Measurements from ENCODE around the gene KIF26B. TPM values are rescaled to one million over a fixed set of nuclear protein-coding genes. Genes with fewer than 3 reads are reported as not detected.

Gene KIF26B
- polyA plus RNA-seq, 2 of the 4 experiments (the other 2 are of a cell fraction), result 0.01 to 0.04 TPM

DNA sequence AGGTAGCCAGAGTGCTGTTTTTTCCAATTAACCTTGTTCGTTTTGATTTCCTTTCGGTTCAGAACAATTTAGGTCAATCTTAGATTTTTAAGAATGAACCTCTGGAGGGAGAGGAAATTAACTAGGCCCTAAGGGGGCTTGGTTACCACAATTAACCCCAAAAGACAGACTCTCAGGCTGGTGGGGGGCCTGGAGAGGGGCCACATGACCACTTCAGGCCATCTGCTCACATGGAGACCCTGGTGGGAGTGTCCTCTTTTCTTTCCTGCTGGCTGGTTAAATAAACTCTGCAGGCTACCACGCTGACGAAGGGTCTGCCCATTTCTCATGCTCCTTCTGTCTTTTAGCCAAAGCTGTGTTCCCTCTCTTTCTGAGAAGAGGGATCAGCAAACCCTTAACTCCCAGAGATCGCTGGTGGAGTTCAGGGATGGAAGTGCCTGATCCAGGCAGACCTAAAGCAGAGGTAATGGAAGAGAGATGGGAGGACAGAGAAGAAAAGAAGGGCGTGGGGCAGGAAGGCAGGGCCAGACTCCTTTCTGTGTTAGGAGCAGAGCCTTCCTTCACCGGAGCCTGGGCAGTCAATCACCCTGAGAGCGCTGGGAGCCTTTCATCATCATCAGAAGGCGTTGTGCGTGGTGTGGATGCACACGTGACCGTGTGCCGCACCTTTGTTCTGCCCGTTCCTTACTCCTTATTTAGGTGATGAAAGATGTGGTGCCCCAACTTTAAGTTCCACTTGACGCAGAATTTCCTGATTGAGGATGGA is 58.5 kb downstream of the KIF26B start:
- H3K27ac ChIP-seq, result no peak overlapping the region
- no peak overlapping the region for H3K4me2 ChIP-seq
- FAIRE-seq (no peak), DNase-seq (ENCODE audit: low read depth in 1 of 2, low spot score in 1 of 2) (no peak), ATAC-seq (no peak)
- CTCF ChIA-PET, result no interaction called here
- TF ChIP-seq CBX2 (IDR thresholded peaks at IDR 0.05; ENCODE audit: borderline replicate concordance, low read depth) (no peak), SREBF2 (IDR thresholded peaks at IDR 0.05) (no peak), RAD21 (conservative IDR thresholded peaks at IDR 0.05 in 1 of 2, IDR thresholded peaks at IDR 0.05 in 1 of 2) (no peak), HOXA7 (CRISPR knock-in tag; IDR thresholded peaks at IDR 0.05) (no peak), TFCP2L1 (CRISPR knock-in tag; IDR thresholded peaks at IDR 0.05) (no peak), RNF2 (IDR thresholded peaks at IDR 0.05; ENCODE audit: borderline replicate concordance, low read depth) (no peak), MAFK (IDR thresholded peaks at IDR 0.05; ENCODE audit: partially characterized antibody) (no peak), CBX8 (IDR thresholded peaks at IDR 0.05) (no peak), ZC3H11A (IDR thresholded peaks at IDR 0.05) (no peak), EP300 (IDR thresholded peaks at IDR 0.05) (no peak), RARB (CRISPR knock-in tag; IDR thresholded peaks at IDR 0.05) (no peak), RFX5 (IDR thresholded peaks at IDR 0.05) (no peak), KDM1A (IDR thresholded peaks at IDR 0.05; ENCODE audit: low read depth) (no peak), NPAS2 (CRISPR knock-in tag; IDR thresholded peaks at IDR 0.05; ENCODE audit: borderline replicate concordance) (no peak), ESRRA (IDR thresholded peaks at IDR 0.05; ENCODE audit: borderline replicate concordance, low read length) (no peak), GATA3 (IDR thresholded peaks at IDR 0.05; ENCODE audit: borderline replicate concordance) (no peak), PBX3 (IDR thresholded peaks at IDR 0.05) (no peak), ELK1 (IDR thresholded peaks at IDR 0.05; ENCODE audit: low read depth, low read length) (no peak)
- TF ChIP-seq, protein P1, sequence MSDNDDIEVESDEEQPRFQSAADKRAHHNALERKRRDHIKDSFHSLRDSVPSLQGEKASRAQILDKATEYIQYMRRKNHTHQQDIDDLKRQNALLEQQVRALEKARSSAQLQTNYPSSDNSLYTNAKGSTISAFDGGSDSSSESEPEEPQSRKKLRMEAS (IDR thresholded peaks at IDR 0.05), result no peak
- POLR2A ChIA-PET, result no interaction called here
- WGBS (ENCODE audit: missing lambda C conversion rate), result 51% methylated on average over 15 of the region's 15 CpGs
- H3K4me3 ChIP-seq, result no peak overlapping the region
- no peaks in the 10 kb centered on the region for H3K4me1 ChIP-seq
- H3K9me3 ChIP-seq, result peaks cover under 1% of the 10 kb centered on the region; the same call in 1 of the 3 replicates

DNA sequence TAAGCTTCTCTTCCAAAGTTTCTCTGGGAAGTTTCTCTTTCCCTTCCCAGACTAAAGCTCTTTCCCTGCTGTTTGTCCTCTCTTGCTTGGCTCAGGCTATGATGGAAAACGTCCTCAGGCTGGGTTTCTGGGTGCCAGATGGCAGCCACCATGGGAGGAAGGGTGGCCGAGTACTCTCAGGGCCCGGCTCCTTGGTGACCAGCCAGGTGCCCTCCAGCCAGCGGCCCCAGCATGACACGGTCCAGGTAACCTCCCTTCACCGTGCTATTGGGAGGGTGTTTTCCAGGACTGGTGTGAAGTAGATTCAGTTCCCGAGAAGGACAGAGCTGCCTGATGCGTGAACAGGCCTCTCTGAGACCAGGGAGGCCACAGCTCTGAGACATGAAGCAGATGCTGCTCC is 60.3 kb downstream of the KIF26B start:
- Histone ChIP-seq H3K4me1 (no peaks in the 10 kb centered on the region), H3K27ac (no peak overlapping the region), H3K4me2 (no peak overlapping the region), H3K4me3 (no peak overlapping the region), H3K9me3 (no peaks in the 10 kb centered on the region)
- ATAC-seq, result peak in 1 of 2 experiments; percentile 30; a peak in 2 of 6 replicates
- DNase-seq (ENCODE audit: low read depth in 1 of 2, low spot score in 1 of 2), result no peak
- CTCF ChIA-PET, result no interaction called here
- WGBS (ENCODE audit: missing lambda C conversion rate), result 47% methylated on average over 5 of the region's 8 CpGs
- POLR2A ChIA-PET, result no interaction called here
- FAIRE-seq, result no peak
- TF ChIP-seq SREBF2 (IDR thresholded peaks at IDR 0.05) (no peak), FOSB (CRISPR knock-in tag; IDR thresholded peaks at IDR 0.05) (no peak), BHLHE40 (IDR thresholded peaks at IDR 0.05; ENCODE audit: low read depth, low read length) (no peak), KDM5A (IDR thresholded peaks at IDR 0.05) (no peak), EHF (CRISPR knock-in tag; IDR thresholded peaks at IDR 0.05) (no peak), HMGXB4 (CRISPR knock-in tag; IDR thresholded peaks at IDR 0.05; ENCODE audit: borderline replicate concordance) (no peak), CBX2 (IDR thresholded peaks at IDR 0.05; ENCODE audit: borderline replicate concordance, low read depth) (no peak), SMC3 (IDR thresholded peaks at IDR 0.05) (no peak), EHMT2 (IDR thresholded peaks at IDR 0.05; ENCODE audit: low read depth) (no peak), RCOR1 (IDR thresholded peaks at IDR 0.05; ENCODE audit: low read depth, low read length) (no peak), BCL3 (IDR thresholded peaks at IDR 0.05) (no peak), JUN (IDR thresholded peaks at IDR 0.05) (no peak), HOXB13 (CRISPR knock-in tag; IDR thresholded peaks at IDR 0.05; ENCODE audit: low read depth) (no peak), CEBPB (IDR thresholded peaks at IDR 0.05) (no peak), FOXS1 (CRISPR knock-in tag; IDR thresholded peaks at IDR 0.05) (no peak), CHD2 (IDR thresholded peaks at IDR 0.05; ENCODE audit: low read length, partially characterized antibody) (no peak), TP53 (CRISPR knock-in tag; IDR thresholded peaks at IDR 0.05) (no peak)
- TF ChIP-seq, protein P2, sequence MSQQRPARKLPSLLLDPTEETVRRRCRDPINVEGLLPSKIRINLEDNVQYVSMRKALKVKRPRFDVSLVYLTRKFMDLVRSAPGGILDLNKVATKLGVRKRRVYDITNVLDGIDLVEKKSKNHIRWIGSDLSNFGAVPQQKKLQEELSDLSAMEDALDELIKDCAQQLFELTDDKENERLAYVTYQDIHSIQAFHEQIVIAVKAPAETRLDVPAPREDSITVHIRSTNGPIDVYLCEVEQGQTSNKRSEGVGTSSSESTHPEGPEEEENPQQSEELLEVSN (IDR thresholded peaks at IDR 0.05; ENCODE audit: borderline replicate concordance, low read depth), result no peak

All from A549 (cell line).